HepG2 (cell line): ENCODE results near the gene LAPTM4A. TPM values are rescaled to one million over a fixed set of nuclear protein-coding genes. Genes with fewer than 3 reads are reported as not detected.

ENCODE experiments used
- AHR ChIP-seq: IDR thresholded peaks from 2 replicates; pipeline ENCODE4 v1.6.1; 2018; ENCODE audit warnings: missing genetic modification reagents, missing compliant biosample characterization
- FOXK2 ChIP-seq: fragments of 450-650 bp; IDR thresholded peaks from 2 replicates; pipeline ENCODE4 v1.6.1; 2016
- NFIB ChIP-seq: sonication (generic); formaldehyde crosslinking; IDR thresholded peaks from 2 replicates; pipeline ENCODE4 v1.9.0; 2021; ENCODE audit warnings: missing genetic modification reagents, mild to moderate bottlenecking, borderline replicate concordance
- PHF5A ChIP-seq: IDR thresholded peaks from one replicate; pipeline ENCODE4 v1.6.1; 2018; ENCODE audit warnings: low read depth, missing genetic modification reagents; ENCODE audit not compliant: unreplicated experiment
- SMARCE1 ChIP-seq: fragments of 450-650 bp; IDR thresholded peaks from 2 replicates; pipeline ENCODE4 v1.6.1; 2017; ENCODE audit warnings: borderline replicate concordance
- ZNF317 ChIP-seq: sonication (generic); formaldehyde crosslinking; IDR thresholded peaks from 2 replicates; pipeline ENCODE4 v1.5.0; 2020; ENCODE audit warnings: mild to moderate bottlenecking, missing genetic modification reagents
- polyA plus RNA-seq, 8 experiments: library from polyadenylated mRNA; depleted of rRNA in 3 of 8; stranded (reverse) in 7 of 8; unstranded in 1 of 8; fragments of >200 nt; fragmentation: Illumina TruSeq in 4 of 8; extraction: Trizol in 4 of 8; gene quantifications; 2 replicates each; pipeline versions ENCODE4 v1.2.1 to v1.2.3, GENCODE V29; 2011 to 2016; ENCODE audit warnings: low read depth in 4 of 8, missing spikeins in 1 of 8, mixed read lengths in 1 of 8; ENCODE audit not compliant: insufficient read depth in 1 of 8
- total RNA-seq, 5 experiments: library from RNA; depleted of rRNA; stranded (reverse); fragments of >200 nt; fragmentation: Illumina TruSeq; extraction: Trizol; gene quantifications; 2 replicates each; pipeline ENCODE4 v1.2.3, GENCODE V29; 2016; ENCODE audit warnings: low read depth in 1 of 5
- TF ChIP-seq, protein P1 (sequence below): sonication (generic); formaldehyde crosslinking; IDR thresholded peaks from 2 replicates; pipeline ENCODE4; 2020; ENCODE audit warnings: missing genetic modification reagents, mild to moderate bottlenecking, borderline replicate concordance
- TF ChIP-seq, protein P2 (sequence below): sonication (generic); formaldehyde crosslinking; IDR thresholded peaks from 2 replicates; pipeline ENCODE4 v1.8.0; 2022; ENCODE audit warnings: missing genetic modification reagents, mild to moderate bottlenecking, moderate library complexity, borderline replicate concordance
- TF ChIP-seq, protein P3 (sequence below), 2 experiments: IDR thresholded peaks; 2 replicates each; pipeline ENCODE4 v1.6.1; 2011 to 2012; ENCODE audit warnings: low read length in 2 of 2, borderline replicate concordance in 1 of 2, low read depth in 1 of 2, mild to moderate bottlenecking in 1 of 2, moderate library complexity in 1 of 2
- TF ChIP-seq, protein P4 (sequence below): sonication (generic); formaldehyde crosslinking; IDR thresholded peaks from 2 replicates; pipeline ENCODE4 v1.9.0; 2021; ENCODE audit warnings: missing genetic modification reagents, mild to moderate bottlenecking, borderline replicate concordance
- TF ChIP-seq, protein P5 (sequence below): IDR thresholded peaks from 2 replicates; pipeline ENCODE4 v1.6.1; 2012; ENCODE audit warnings: inconsistent platforms
- TF ChIP-seq, protein P6 (sequence below), 2 experiments: fragments of 450-650 bp in 1 of 2; sonication (generic) in 1 of 2; formaldehyde crosslinking; IDR thresholded peaks; 2 replicates each; pipeline versions ENCODE4 v1.5.0 to v1.8.0; 2020 to 2022; ENCODE audit warnings: mild to moderate bottlenecking in 1 of 2, missing genetic modification reagents in 1 of 2
- TF ChIP-seq, protein P7 (sequence below): sonication (generic); formaldehyde crosslinking; IDR thresholded peaks from 2 replicates; pipeline ENCODE4 v1.4.0; 2020; ENCODE audit warnings: missing genetic modification reagents, borderline replicate concordance

LAPTM4A gene
- total and polyA plus RNA-seq, 2 of the 13 experiments (the other 11 are each of a cell fraction or from before 2014, with no cell fraction given): 116 to 558 TPM

DNA sequence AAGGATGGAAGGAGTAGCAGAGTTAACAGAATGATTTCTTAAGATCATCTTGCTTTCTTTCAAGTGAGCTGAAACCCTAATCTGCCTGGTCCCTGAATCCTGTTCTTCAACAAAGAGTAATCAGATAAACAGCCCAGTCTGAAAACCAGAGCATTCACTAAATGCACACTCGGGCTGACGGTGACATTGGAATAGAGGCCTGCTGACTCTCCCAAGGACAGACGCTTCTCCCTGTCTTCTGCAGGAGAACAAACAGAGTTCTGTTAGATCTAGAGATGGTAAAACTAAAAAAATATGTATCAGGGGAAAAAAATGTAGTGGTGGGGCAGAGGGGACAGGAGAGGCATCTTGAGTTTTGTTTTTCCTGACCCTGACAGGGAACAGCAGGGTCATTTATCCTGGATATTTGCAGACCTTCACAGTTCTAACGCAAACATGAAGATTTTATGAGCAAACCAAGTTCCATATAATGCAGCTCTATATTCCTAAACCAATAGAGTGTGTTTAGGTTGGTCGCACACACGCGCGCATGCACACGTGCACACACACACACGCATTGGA, 46.3 kb downstream of the LAPTM4A start (continued):
- TF ChIP-seq, protein P1, sequence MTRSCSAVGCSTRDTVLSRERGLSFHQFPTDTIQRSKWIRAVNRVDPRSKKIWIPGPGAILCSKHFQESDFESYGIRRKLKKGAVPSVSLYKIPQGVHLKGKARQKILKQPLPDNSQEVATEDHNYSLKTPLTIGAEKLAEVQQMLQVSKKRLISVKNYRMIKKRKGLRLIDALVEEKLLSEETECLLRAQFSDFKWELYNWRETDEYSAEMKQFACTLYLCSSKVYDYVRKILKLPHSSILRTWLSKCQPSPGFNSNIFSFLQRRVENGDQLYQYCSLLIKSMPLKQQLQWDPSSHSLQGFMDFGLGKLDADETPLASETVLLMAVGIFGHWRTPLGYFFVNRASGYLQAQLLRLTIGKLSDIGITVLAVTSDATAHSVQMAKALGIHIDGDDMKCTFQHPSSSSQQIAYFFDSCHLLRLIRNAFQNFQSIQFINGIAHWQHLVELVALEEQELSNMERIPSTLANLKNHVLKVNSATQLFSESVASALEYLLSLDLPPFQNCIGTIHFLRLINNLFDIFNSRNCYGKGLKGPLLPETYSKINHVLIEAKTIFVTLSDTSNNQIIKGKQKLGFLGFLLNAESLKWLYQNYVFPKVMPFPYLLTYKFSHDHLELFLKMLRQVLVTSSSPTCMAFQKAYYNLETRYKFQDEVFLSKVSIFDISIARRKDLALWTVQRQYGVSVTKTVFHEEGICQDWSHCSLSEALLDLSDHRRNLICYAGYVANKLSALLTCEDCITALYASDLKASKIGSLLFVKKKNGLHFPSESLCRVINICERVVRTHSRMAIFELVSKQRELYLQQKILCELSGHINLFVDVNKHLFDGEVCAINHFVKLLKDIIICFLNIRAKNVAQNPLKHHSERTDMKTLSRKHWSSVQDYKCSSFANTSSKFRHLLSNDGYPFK (CRISPR knock-in tag): no peak
- TF ChIP-seq SMARCE1 (no peak), AHR (CRISPR knock-in tag) (no peak), PHF5A (CRISPR knock-in tag) (peak; percentile 56), FOXK2 (no peak), ZNF317 (peak; percentile 76; the same call in 1 of the 2 replicates), NFIB (CRISPR knock-in tag) (no peak)
- TF ChIP-seq, protein P2, sequence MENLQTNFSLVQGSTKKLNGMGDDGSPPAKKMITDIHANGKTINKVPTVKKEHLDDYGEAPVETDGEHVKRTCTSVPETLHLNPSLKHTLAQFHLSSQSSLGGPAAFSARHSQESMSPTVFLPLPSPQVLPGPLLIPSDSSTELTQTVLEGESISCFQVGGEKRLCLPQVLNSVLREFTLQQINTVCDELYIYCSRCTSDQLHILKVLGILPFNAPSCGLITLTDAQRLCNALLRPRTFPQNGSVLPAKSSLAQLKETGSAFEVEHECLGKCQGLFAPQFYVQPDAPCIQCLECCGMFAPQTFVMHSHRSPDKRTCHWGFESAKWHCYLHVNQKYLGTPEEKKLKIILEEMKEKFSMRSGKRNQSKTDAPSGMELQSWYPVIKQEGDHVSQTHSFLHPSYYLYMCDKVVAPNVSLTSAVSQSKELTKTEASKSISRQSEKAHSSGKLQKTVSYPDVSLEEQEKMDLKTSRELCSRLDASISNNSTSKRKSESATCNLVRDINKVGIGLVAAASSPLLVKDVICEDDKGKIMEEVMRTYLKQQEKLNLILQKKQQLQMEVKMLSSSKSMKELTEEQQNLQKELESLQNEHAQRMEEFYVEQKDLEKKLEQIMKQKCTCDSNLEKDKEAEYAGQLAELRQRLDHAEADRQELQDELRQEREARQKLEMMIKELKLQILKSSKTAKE (CRISPR knock-in tag): no peak
- TF ChIP-seq, protein P3, sequence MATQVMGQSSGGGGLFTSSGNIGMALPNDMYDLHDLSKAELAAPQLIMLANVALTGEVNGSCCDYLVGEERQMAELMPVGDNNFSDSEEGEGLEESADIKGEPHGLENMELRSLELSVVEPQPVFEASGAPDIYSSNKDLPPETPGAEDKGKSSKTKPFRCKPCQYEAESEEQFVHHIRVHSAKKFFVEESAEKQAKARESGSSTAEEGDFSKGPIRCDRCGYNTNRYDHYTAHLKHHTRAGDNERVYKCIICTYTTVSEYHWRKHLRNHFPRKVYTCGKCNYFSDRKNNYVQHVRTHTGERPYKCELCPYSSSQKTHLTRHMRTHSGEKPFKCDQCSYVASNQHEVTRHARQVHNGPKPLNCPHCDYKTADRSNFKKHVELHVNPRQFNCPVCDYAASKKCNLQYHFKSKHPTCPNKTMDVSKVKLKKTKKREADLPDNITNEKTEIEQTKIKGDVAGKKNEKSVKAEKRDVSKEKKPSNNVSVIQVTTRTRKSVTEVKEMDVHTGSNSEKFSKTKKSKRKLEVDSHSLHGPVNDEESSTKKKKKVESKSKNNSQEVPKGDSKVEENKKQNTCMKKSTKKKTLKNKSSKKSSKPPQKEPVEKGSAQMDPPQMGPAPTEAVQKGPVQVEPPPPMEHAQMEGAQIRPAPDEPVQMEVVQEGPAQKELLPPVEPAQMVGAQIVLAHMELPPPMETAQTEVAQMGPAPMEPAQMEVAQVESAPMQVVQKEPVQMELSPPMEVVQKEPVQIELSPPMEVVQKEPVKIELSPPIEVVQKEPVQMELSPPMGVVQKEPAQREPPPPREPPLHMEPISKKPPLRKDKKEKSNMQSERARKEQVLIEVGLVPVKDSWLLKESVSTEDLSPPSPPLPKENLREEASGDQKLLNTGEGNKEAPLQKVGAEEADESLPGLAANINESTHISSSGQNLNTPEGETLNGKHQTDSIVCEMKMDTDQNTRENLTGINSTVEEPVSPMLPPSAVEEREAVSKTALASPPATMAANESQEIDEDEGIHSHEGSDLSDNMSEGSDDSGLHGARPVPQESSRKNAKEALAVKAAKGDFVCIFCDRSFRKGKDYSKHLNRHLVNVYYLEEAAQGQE (IDR thresholded peaks at IDR 0.05; ENCODE audit: borderline replicate concordance in 1 of 2, low read depth in 1 of 2, low read length in 2 of 2): no peak
- TF ChIP-seq, protein P4, sequence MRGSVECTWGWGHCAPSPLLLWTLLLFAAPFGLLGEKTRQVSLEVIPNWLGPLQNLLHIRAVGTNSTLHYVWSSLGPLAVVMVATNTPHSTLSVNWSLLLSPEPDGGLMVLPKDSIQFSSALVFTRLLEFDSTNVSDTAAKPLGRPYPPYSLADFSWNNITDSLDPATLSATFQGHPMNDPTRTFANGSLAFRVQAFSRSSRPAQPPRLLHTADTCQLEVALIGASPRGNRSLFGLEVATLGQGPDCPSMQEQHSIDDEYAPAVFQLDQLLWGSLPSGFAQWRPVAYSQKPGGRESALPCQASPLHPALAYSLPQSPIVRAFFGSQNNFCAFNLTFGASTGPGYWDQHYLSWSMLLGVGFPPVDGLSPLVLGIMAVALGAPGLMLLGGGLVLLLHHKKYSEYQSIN (CRISPR knock-in tag): no peak
- TF ChIP-seq, protein P5, sequence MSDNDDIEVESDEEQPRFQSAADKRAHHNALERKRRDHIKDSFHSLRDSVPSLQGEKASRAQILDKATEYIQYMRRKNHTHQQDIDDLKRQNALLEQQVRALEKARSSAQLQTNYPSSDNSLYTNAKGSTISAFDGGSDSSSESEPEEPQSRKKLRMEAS: no peak
- TF ChIP-seq, protein P6, sequence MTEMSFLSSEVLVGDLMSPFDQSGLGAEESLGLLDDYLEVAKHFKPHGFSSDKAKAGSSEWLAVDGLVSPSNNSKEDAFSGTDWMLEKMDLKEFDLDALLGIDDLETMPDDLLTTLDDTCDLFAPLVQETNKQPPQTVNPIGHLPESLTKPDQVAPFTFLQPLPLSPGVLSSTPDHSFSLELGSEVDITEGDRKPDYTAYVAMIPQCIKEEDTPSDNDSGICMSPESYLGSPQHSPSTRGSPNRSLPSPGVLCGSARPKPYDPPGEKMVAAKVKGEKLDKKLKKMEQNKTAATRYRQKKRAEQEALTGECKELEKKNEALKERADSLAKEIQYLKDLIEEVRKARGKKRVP (CRISPR knock-in tag; IDR thresholded peaks at IDR 0.05): no peak
- TF ChIP-seq, protein P7, sequence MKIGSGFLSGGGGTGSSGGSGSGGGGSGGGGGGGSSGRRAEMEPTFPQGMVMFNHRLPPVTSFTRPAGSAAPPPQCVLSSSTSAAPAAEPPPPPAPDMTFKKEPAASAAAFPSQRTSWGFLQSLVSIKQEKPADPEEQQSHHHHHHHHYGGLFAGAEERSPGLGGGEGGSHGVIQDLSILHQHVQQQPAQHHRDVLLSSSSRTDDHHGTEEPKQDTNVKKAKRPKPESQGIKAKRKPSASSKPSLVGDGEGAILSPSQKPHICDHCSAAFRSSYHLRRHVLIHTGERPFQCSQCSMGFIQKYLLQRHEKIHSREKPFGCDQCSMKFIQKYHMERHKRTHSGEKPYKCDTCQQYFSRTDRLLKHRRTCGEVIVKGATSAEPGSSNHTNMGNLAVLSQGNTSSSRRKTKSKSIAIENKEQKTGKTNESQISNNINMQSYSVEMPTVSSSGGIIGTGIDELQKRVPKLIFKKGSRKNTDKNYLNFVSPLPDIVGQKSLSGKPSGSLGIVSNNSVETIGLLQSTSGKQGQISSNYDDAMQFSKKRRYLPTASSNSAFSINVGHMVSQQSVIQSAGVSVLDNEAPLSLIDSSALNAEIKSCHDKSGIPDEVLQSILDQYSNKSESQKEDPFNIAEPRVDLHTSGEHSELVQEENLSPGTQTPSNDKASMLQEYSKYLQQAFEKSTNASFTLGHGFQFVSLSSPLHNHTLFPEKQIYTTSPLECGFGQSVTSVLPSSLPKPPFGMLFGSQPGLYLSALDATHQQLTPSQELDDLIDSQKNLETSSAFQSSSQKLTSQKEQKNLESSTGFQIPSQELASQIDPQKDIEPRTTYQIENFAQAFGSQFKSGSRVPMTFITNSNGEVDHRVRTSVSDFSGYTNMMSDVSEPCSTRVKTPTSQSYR (CRISPR knock-in tag): no peak
